ENCODE measurements around the gene PLA2G4B.

Gene PLA2G4B

GRCh38 chr15:41852736-41853590, 14.3 kb downstream of the PLA2G4B start:
- no peak overlapping the region for H2AFZ ChIP-seq (ENCODE audit: low read length)
- H3K27me3 ChIP-seq (ENCODE audit: insufficient read depth, low read length, poor library complexity, severe bottlenecking), result no peaks in the 10 kb centered on the region
- no peaks in the 10 kb centered on the region for H4K20me1 ChIP-seq (ENCODE audit: insufficient read depth, low read length, poor library complexity, severe bottlenecking)
- TF ChIP-seq CTCF (conservative IDR thresholded peaks at IDR 0.05; ENCODE audit: low read length) (no peak), EZH2phosphoT487 (IDR thresholded peaks at IDR 0.05; ENCODE audit: borderline replicate concordance) (no peak)
- H3K9me3 ChIP-seq (ENCODE audit: insufficient read depth, low read depth, low read length), result no peaks in the 10 kb centered on the region
- H3K4me2 ChIP-seq (ENCODE audit: low read depth, low read length, poor library complexity, severe bottlenecking), result no peak overlapping the region
- no peaks in the 10 kb centered on the region for H3K79me2 ChIP-seq (ENCODE audit: insufficient read depth, low read length)
- H3K9me2 ChIP-seq (replicated peaks; ENCODE audit: low read depth, low read length), result no peaks in the 10 kb centered on the region
- no peaks in the 10 kb centered on the region for H3F3A ChIP-seq (ENCODE audit: low read depth)
- H3K4me1 ChIP-seq (ENCODE audit: insufficient read depth, low read length, poor library complexity, severe bottlenecking), result no peaks in the 10 kb centered on the region
- H3K9ac ChIP-seq (ENCODE audit: low read depth, low read length, poor library complexity, severe bottlenecking), result no peak overlapping the region
- no peak overlapping the region for H3K4me3 ChIP-seq (ENCODE audit: low read length, poor library complexity, severe bottlenecking)
- no peaks in the 10 kb centered on the region for H3K36me3 ChIP-seq (ENCODE audit: insufficient read depth, low read length)

- H3K4me1 ChIP-seq (ENCODE audit: insufficient read depth, low read length, poor library complexity, severe bottlenecking), result no peaks in the 10 kb centered on the region
- H3K9me3 ChIP-seq (ENCODE audit: insufficient read depth, low read depth, low read length), result no peaks in the 10 kb centered on the region
- H3K4me3 ChIP-seq (ENCODE audit: low read length, poor library complexity, severe bottlenecking), result no peak overlapping the region
- H3F3A ChIP-seq (ENCODE audit: low read depth), result no peaks in the 10 kb centered on the region
- no peak overlapping the region for H3K9ac ChIP-seq (ENCODE audit: low read depth, low read length, poor library complexity, severe bottlenecking)
- no peaks in the 10 kb centered on the region for H3K79me2 ChIP-seq (ENCODE audit: insufficient read depth, low read length)
- no peak for TF ChIP-seq EZH2phosphoT487 (IDR thresholded peaks at IDR 0.05; ENCODE audit: borderline replicate concordance)
- TF ChIP-seq CTCF (conservative IDR thresholded peaks at IDR 0.05; ENCODE audit: low read length), result no peak
- H4K20me1 ChIP-seq (ENCODE audit: insufficient read depth, low read length, poor library complexity, severe bottlenecking), result no peaks in the 10 kb centered on the region
- H3K27me3 ChIP-seq (ENCODE audit: insufficient read depth, low read length, poor library complexity, severe bottlenecking), result no peaks in the 10 kb centered on the region
- no peaks in the 10 kb centered on the region for H3K9me2 ChIP-seq (replicated peaks; ENCODE audit: low read depth, low read length)
- no peak overlapping the region for H3K4me2 ChIP-seq (ENCODE audit: low read depth, low read length, poor library complexity, severe bottlenecking)
- H2AFZ ChIP-seq (ENCODE audit: low read length), result no peak overlapping the region
- no peaks in the 10 kb centered on the region for H3K36me3 ChIP-seq (ENCODE audit: insufficient read depth, low read length)
Measured at GRCh38 chr15:41853831-41854230, 15.2 kb downstream of the PLA2G4B start.

GRCh38 chr15:41854443-41854842, 15.8 kb downstream of the PLA2G4B start:
- no peaks in the 10 kb centered on the region for H3K9me2 ChIP-seq (replicated peaks; ENCODE audit: low read depth, low read length)
- H2AFZ ChIP-seq (ENCODE audit: low read length), result no peak overlapping the region
- no peaks in the 10 kb centered on the region for H3K9me3 ChIP-seq (ENCODE audit: insufficient read depth, low read depth, low read length)
- TF ChIP-seq CTCF (conservative IDR thresholded peaks at IDR 0.05; ENCODE audit: low read length), result no peak
- no peak for TF ChIP-seq EZH2phosphoT487 (IDR thresholded peaks at IDR 0.05; ENCODE audit: borderline replicate concordance)
- H3F3A ChIP-seq (ENCODE audit: low read depth), result no peaks in the 10 kb centered on the region
- H3K27me3 ChIP-seq (ENCODE audit: insufficient read depth, low read length, poor library complexity, severe bottlenecking), result no peaks in the 10 kb centered on the region
- no peaks in the 10 kb centered on the region for H3K79me2 ChIP-seq (ENCODE audit: insufficient read depth, low read length)
- H3K4me1 ChIP-seq (ENCODE audit: insufficient read depth, low read length, poor library complexity, severe bottlenecking), result no peaks in the 10 kb centered on the region
- no peak overlapping the region for H3K4me3 ChIP-seq (ENCODE audit: low read length, poor library complexity, severe bottlenecking)
- H4K20me1 ChIP-seq (ENCODE audit: insufficient read depth, low read length, poor library complexity, severe bottlenecking), result no peaks in the 10 kb centered on the region
- no peak overlapping the region for H3K4me2 ChIP-seq (ENCODE audit: low read depth, low read length, poor library complexity, severe bottlenecking)
- no peaks in the 10 kb centered on the region for H3K36me3 ChIP-seq (ENCODE audit: insufficient read depth, low read length)
- H3K9ac ChIP-seq (ENCODE audit: low read depth, low read length, poor library complexity, severe bottlenecking), result no peak overlapping the region
